NCI-H526 (cell line): ENCODE results near the gene TTLL10.

Source experiments
- DNase-seq, 2 experiments: peaks; one replicate each; lab custom pipeline; 2025; lab: John Stamatoyannopoulos, UW

TTLL10 gene

GRCh38 chr1:1222575-1223225, 49.0 kb downstream of the TTLL10 start:
- no peak for DNase-seq

GRCh38 chr1:1223321-1223720, 49.6 kb downstream of the TTLL10 start:
- DNase-seq: no peak

GRCh38 chr1:1223891-1224290, 50.2 kb downstream of the TTLL10 start:
- no peak for DNase-seq

- no peak for DNase-seq
These were observed 51.7 kb downstream of the TTLL10 start for GRCh38 chr1:1225238-1225845.

GRCh38 chr1:1225913-1226312, 52.2 kb downstream of the TTLL10 start:
- no peak for DNase-seq

GRCh38 chr1:1226566-1227362, 53.1 kb downstream of the TTLL10 start:
- no peak for DNase-seq

- no peak for DNase-seq
These were observed 53.7 kb downstream of the TTLL10 start for GRCh38 chr1:1227386-1227785.

GRCh38 chr1:1228187-1228586, 54.5 kb downstream of the TTLL10 start:
- DNase-seq: no peak

GRCh38 chr1:1228596-1229321, 55.1 kb downstream of the TTLL10 start:
- no peak for DNase-seq

GRCh38 chr1:1229770-1230169, 56.1 kb downstream of the TTLL10 start:
- DNase-seq: no peak

- DNase-seq: no peak
These were observed 57.1 kb downstream of the TTLL10 start for GRCh38 chr1:1230656-1231399.

- DNase-seq: peak; percentile 79 to 98
These were observed 57.9 kb downstream of the TTLL10 start, which contains the start of gene SDF4 for GRCh38 chr1:1231400-1232207. Gene SDF4 (minus strand): TSS chr1:1232001. CDS start chr1:1228772, 3,229 bp downstream.

- DNase-seq: peak in 1 of 2 experiments; percentile 75
These were observed 58.6 kb downstream of the TTLL10 start, which contains the start of gene B3GALT6 for GRCh38 chr1:1232208-1232795. Gene B3GALT6 (plus strand): TSS chr1:1232237. CDS start chr1:1232279, 42 bp downstream.

GRCh38 chr1:1232796-1233566, 59.3 kb downstream of the TTLL10 start:
- peak in 1 of 2 experiments; percentile 57 for DNase-seq

- no peak for DNase-seq
These were observed 59.9 kb downstream of the TTLL10 start for GRCh38 chr1:1233567-1233892.

- DNase-seq: no peak
These were observed 60.6 kb downstream of the TTLL10 start for GRCh38 chr1:1234180-1234808.

GRCh38 chr1:1235016-1235744, 61.5 kb downstream of the TTLL10 start:
- DNase-seq: no peak

- peak in 1 of 2 experiments; percentile 39 for DNase-seq
These were observed 62.6 kb downstream of the TTLL10 start for GRCh38 chr1:1236176-1236763.
